HG03095 (cell line): ENCODE data around the gene TTC3.
"Not testable (repeated sequence)": the region's sequence is repeated elsewhere in the genome, so short reads cannot be mapped to it uniquely, and the experiment has no call there.

Experiments
- ATAC-seq: cut with Tn5 transposase; IDR thresholded peaks from one replicate; pipeline ENCODE4 v1.9.1; 2021; ENCODE audit warnings: moderate library complexity; ENCODE audit not compliant: unreplicated experiment

The TTC3 gene

GRCh38 chr21:37087188-37087587 is 14.1 kb downstream of the TTC3 start:
- no peak for ATAC-seq

- ATAC-seq = no peak
These were observed 15.2 kb downstream of the TTC3 start for GRCh38 chr21:37088186-37088735.

- no peak for ATAC-seq
These were observed 20.9 kb downstream of the TTC3 start for GRCh38 chr21:37093977-37094376.

GRCh38 chr21:37095821-37096220 is 22.8 kb downstream of the TTC3 start:
- no peak for ATAC-seq

- ATAC-seq = no peak
These were observed 25.7 kb downstream of the TTC3 start for GRCh38 chr21:37098751-37099150.

- no peak for ATAC-seq
These were observed 27.3 kb downstream of the TTC3 start for GRCh38 chr21:37100316-37100715.

- ATAC-seq = no peak
These were observed 28.3 kb downstream of the TTC3 start for GRCh38 chr21:37101384-37101783.

- ATAC-seq = not testable (repeated sequence)
These were observed 29.7 kb downstream of the TTC3 start for GRCh38 chr21:37102746-37103145.

GRCh38 chr21:37106998-37107397 is 33.9 kb downstream of the TTC3 start:
- ATAC-seq = no peak

GRCh38 chr21:37111029-37111428 is 38.0 kb downstream of the TTC3 start:
- not testable (repeated sequence) for ATAC-seq

GRCh38 chr21:37114301-37114700 is 41.2 kb downstream of the TTC3 start:
- not testable (repeated sequence) for ATAC-seq

GRCh38 chr21:37116459-37116858 is 43.4 kb downstream of the TTC3 start:
- ATAC-seq = not testable (repeated sequence)

GRCh38 chr21:37117204-37117603 is 44.1 kb downstream of the TTC3 start:
- ATAC-seq = no peak

GRCh38 chr21:37118187-37118826 is 45.3 kb downstream of the TTC3 start:
- ATAC-seq = no peak

GRCh38 chr21:37119421-37120218 is 46.6 kb downstream of the TTC3 start:
- no peak for ATAC-seq

- ATAC-seq = no peak
These were observed 55.0 kb downstream of the TTC3 start for GRCh38 chr21:37128076-37128475.

- ATAC-seq = no peak
These were observed 57.9 kb downstream of the TTC3 start for GRCh38 chr21:37130971-37131370.

- no peak for ATAC-seq
These were observed 63.2 kb downstream of the TTC3 start for GRCh38 chr21:37136261-37136660.

GRCh38 chr21:37136744-37137143 is 63.7 kb downstream of the TTC3 start:
- no peak for ATAC-seq

- ATAC-seq = no peak
These were observed 66.1 kb downstream of the TTC3 start for GRCh38 chr21:37139154-37139553.

- no peak for ATAC-seq
These were observed 66.8 kb downstream of the TTC3 start for GRCh38 chr21:37139902-37140301.

GRCh38 chr21:37143392-37143791 is 70.3 kb downstream of the TTC3 start:
- not testable (repeated sequence) for ATAC-seq
